D721Med (cell line): Measurements from ENCODE around the gene CEBPG.

Experiments
- DNase-seq: peaks from one replicate; pipeline ENCODE4 v3.0.0; 2011; ENCODE audit warnings: low spot score; ENCODE audit not compliant: insufficient read length
- FAIRE-seq: peaks from 2 replicates; lab custom pipeline; 2011; peaks lifted over from hg19 to GRCh38; lab: Jason Lieb, UNC
- CTCF ChIP-seq: IDR thresholded peaks from 2 replicates; pipeline ENCODE4 v1.5.1; 2012; ENCODE audit warnings: mild to moderate bottlenecking, control low read depth; ENCODE audit not compliant: insufficient read depth; ENCODE audit errors: missing control alignments

The CEBPG gene

DNA sequence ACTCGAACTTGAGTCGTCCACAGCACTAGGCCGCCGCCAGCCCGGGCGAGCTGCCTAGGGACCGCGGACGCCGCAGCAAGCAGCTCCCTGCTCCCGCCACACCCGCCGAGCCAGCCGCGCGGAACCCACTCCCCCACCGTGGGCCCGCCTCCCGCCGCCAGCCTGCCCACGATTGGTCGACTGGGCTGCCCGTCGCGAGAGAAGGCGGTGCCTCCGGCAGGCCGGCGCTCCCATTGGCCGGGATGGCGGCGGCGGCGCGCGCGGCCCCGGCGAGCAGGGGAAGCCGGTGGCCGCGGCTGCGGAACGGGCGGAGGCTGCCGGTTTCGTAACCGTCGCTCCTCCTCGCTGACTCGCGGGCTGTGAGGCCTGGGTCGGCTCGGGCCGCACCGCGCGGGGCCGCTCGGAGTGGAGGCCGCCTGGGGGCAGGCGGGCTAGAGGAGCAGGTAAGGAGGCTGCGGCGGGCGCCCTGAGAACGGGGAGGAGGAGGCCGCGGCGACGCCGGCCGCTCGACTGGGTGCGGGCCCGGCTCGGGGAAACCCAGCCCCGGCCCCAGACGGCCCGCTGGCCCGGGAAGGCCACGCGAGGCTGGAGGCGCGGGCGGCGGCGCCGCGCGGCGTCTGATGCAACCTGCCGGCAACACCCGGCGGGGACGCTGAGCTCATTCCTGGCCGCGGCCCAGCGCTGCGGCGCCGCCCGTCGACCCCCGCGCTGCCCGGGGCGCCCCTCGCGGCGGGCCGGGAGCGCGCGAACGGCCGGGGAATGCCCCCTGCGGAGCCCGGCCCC lies at the start of gene CEBPG:
Gene CEBPG, plus strand, starts transcription at position 257 of the 783 bp plus-strand sequence. CDS start 5,531 bp downstream, outside the sequence.
- no peak for TF ChIP-seq CTCF
- FAIRE-seq (no peak), DNase-seq (peak; percentile 92)

DNA sequence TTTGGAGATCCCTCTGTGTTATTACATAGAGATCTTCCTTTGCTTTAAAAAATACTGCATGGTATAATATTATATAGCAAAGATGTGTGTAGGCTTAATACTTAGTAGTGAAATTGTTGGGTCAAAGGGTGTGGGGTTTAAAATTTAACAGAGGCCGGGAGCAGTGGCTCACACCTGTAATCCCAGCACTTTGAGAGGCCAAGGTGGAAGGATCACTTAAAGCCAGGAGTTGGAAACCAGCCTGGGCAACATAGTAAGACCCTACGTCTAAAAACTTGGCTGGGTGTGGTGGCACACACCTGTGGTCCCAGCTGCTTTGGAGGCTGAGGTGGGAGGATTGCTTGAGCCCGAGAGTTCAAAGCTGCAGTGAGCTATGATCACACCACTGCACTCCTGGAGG lies 48.9 kb upstream of the CEBPG start:
- no peak for TF ChIP-seq CTCF
- no peak for DNase-seq
- FAIRE-seq, result no peak

DNA sequence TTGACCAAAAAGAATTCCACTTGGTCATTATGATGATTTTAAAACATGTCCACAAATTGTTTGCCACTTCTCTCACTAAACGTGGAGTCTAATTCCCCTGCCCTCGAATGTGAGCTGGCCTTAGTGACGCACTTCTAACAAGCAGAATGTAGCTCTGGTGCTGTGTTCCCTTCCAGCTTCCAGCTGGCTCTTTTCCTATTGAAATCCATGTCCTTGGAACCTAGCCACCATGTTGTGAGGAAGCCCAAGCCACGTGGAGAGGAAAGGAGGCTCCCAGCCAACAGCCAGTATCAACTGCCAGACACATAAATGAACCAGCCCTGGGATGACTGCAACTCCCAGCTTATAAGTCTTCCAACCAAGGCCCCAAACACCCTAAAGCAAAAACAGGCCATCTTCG lies 47.6 kb upstream of the CEBPG start:
- TF ChIP-seq CTCF, result no peak

DNA sequence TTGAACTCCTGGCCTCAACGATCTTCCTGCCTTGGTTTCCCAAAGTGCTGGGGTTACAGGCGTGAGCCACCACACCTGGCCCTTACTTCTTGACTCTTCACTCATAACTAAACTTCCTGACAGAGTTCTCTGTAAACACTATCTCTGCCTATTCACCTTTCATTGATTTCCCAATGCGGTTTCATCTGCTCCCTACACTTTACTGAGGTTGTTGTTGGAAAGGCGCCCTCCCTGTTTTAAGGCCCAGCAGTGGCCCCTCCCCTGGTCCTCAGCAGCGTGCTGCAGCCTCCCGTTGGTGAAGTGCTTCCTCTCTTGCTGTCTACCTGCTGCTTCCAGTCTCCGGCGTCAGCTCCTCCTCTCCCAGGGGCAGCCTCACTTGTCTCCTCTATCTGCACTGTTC lies 44.4 kb upstream of the CEBPG start:
- no peak for TF ChIP-seq CTCF
- FAIRE-seq (no peak), DNase-seq (no peak)

More for the DNA sequence above, 47.6 kb upstream of the CEBPG start:
- no peak for DNase-seq
- no peak for FAIRE-seq

DNA sequence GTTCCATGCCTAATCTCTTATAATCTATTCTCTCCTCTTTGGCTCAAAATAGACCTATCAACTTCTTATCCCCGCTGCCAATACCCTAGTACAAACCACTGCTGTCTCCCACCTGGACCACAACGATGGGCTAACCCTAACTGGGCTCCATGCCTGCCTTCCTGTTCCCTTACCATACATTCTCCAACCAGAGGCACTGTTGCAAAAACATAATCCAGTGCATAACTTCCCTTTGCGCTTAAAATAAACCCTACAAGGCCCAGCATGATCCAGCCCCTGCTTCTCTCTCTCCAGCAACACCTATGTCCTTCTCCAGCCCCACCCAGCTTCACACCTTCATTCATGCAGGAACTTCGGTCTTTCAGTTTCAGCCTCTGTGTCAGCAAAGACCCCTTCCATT lies 43.8 kb upstream of the CEBPG start:
- DNase-seq (no peak), FAIRE-seq (no peak)

DNA sequence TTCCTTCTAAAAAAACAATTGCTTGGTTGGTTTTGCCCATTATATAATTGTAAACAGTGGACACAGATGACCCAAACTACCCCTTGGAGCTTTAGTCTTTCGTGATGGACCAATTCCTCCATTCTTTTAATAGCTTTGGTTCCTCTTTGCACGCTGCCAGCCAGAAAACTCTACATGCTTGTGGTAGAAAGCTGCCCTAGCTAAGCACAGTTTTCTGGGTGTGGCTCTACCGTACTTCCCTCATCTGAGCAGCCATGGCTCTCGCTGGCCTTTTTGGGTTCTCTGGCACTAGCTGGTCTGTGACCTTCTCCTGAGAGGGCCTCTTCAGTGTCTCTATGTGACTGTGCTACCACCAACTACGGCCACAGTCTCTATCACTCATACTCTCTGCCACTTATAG lies 41.3 kb upstream of the CEBPG start:
- FAIRE-seq, result no peak
- DNase-seq, result no peak
- no peak for TF ChIP-seq CTCF

More for the DNA sequence above, 43.8 kb upstream of the CEBPG start:
- TF ChIP-seq CTCF, result no peak

- no peak for FAIRE-seq
Observed at GRCh38 chr19:33333151-33333550, 40.4 kb upstream of the CEBPG start.

More at GRCh38 chr19:33333151-33333550, 40.4 kb upstream of the CEBPG start:
- DNase-seq, result no peak
- TF ChIP-seq CTCF, result no peak
